PFSK-1 (cell line): ENCODE measurements around the gene CAMTA1.

ENCODE experiments used
- FOXP2 ChIP-seq: optimal IDR thresholded peaks from 2 replicates; pipeline ENCODE3; 2011; ENCODE audit warnings: borderline replicate concordance, control low read depth, inconsistent platforms; ENCODE audit not compliant: insufficient read depth; ENCODE audit errors: extremely low read length, extremely low read depth
- TAF1 ChIP-seq: IDR thresholded peaks from 2 replicates; pipeline ENCODE4 v1.6.1; 2012; ENCODE audit warnings: low read length, control low read depth, borderline replicate concordance; ENCODE audit not compliant: insufficient read depth

- TF ChIP-seq FOXP2 (no peak), TAF1 (no peak)
These were observed 156.5 kb downstream of the CAMTA1 start for GRCh38 chr1:6941786-6942185.
